Measurements from ENCODE around the gene FOXN3.

FOXN3 gene

GRCh38 chr14:89382901-89383845 is 33.9 kb downstream of the FOXN3 start:
- no peak for DNase-seq

GRCh38 chr14:89382487-89382886 is 34.5 kb downstream of the FOXN3 start:
- DNase-seq, result no peak

- DNase-seq, result no peak
Measured at GRCh38 chr14:89379891-89380820, 36.9 kb downstream of the FOXN3 start.

GRCh38 chr14:89379006-89379405 is 38.0 kb downstream of the FOXN3 start:
- no peak for DNase-seq

GRCh38 chr14:89378119-89378518 is 38.9 kb downstream of the FOXN3 start:
- no peak for DNase-seq

GRCh38 chr14:89377544-89377943 is 39.5 kb downstream of the FOXN3 start:
- no peak for DNase-seq

GRCh38 chr14:89374908-89375307 is 42.1 kb downstream of the FOXN3 start:
- no peak for DNase-seq

- no peak for DNase-seq
Measured at GRCh38 chr14:89373185-89373584, 43.8 kb downstream of the FOXN3 start.

GRCh38 chr14:89372512-89372883 is 44.5 kb downstream of the FOXN3 start:
- DNase-seq, result no peak

- no peak for DNase-seq
Measured at GRCh38 chr14:89371585-89372511, 45.2 kb downstream of the FOXN3 start.

- no peak for DNase-seq
Measured at GRCh38 chr14:89370781-89371180, 46.3 kb downstream of the FOXN3 start.

GRCh38 chr14:89370381-89370780 is 46.7 kb downstream of the FOXN3 start:
- no peak for DNase-seq

- DNase-seq, result no peak
Measured at GRCh38 chr14:89369656-89370055, 47.4 kb downstream of the FOXN3 start.

GRCh38 chr14:89368490-89369477 is 48.2 kb downstream of the FOXN3 start:
- DNase-seq, result no peak

GRCh38 chr14:89367779-89368120 is 49.3 kb downstream of the FOXN3 start:
- DNase-seq, result no peak

- DNase-seq, result no peak
Measured at GRCh38 chr14:89366864-89367778, 49.9 kb downstream of the FOXN3 start.

GRCh38 chr14:89365061-89365801 is 51.8 kb downstream of the FOXN3 start:
- no peak for DNase-seq

GRCh38 chr14:89364316-89364715 is 52.7 kb downstream of the FOXN3 start:
- no peak for DNase-seq

- no peak for DNase-seq
Measured at GRCh38 chr14:89360277-89360676, 56.8 kb downstream of the FOXN3 start.
